Neural progenitor cell (in vitro differentiated cells): Measurements from ENCODE around the gene PLD6. TPM values are rescaled to one million over a fixed set of nuclear protein-coding genes. Genes with fewer than 3 reads are reported as not detected.

ENCODE experiments used
- DNase-seq: peaks from one replicate; pipeline ENCODE4 v3.0.0-alpha.2; 2016; ENCODE audit warnings: low spot score
- H2AFZ ChIP-seq: fragments of 200-600 bp; sonication (generic); replicated peaks from 2 replicates; pipeline ENCODE4 v1.6.1; 2016; ENCODE audit warnings: antibody characterized with exemption
- H3F3A ChIP-seq: fragments of 200-600 bp; sonication (generic); 2 replicates; pipeline ENCODE4 v1.6.1; 2016; ENCODE audit warnings: antibody characterized with exemption, low read depth
- H3K27ac ChIP-seq: fragments of 200-600 bp; sonication (generic); 2 replicates; pipeline ENCODE4 v1.5.1; 2016; ENCODE audit warnings: mild to moderate bottlenecking
- H3K27me3 ChIP-seq: fragments of 200-600 bp; sonication (generic); 2 replicates; pipeline ENCODE4 v1.6.1; 2016; ENCODE audit warnings: mild to moderate bottlenecking, moderate library complexity
- H3K36me3 ChIP-seq: fragments of 200-600 bp; sonication (generic); 2 replicates; pipeline ENCODE4 v1.5.1; 2016
- H3K4me1 ChIP-seq: fragments of 200-600 bp; sonication (generic); 2 replicates; pipeline ENCODE4 v1.6.1; 2016; ENCODE audit warnings: mixed run types
- H3K4me2 ChIP-seq: fragments of 200-600 bp; sonication (generic); 2 replicates; pipeline ENCODE4 v1.6.1; 2016
- H3K4me3 ChIP-seq: fragments of 200-600 bp; sonication (generic); 2 replicates; pipeline ENCODE4 v1.5.1; 2016
- H3K79me2 ChIP-seq: fragments of 200-600 bp; sonication (generic); 2 replicates; pipeline ENCODE4 v1.6.1; 2016; ENCODE audit warnings: low read depth
- H3K9ac ChIP-seq: fragments of 200-600 bp; sonication (generic); 2 replicates; pipeline ENCODE4 v1.6.1; 2016
- H3K9me3 ChIP-seq: fragments of 200-600 bp; sonication (generic); 2 replicates; pipeline ENCODE4 v1.5.1; 2016; ENCODE audit warnings: low read depth
- H4K20me1 ChIP-seq: fragments of 200-600 bp; sonication (generic); 2 replicates; pipeline ENCODE4 v1.6.1; 2016; ENCODE audit warnings: low read depth
- H3K27ac Mint-ChIP-seq: 3 replicates; pipeline ENCODE4 v1.8.0; 2021; ENCODE audit warnings: mixed read lengths
- H3K27me3 Mint-ChIP-seq: 2 replicates; pipeline ENCODE4 v1.8.0; 2022; ENCODE audit warnings: low read depth, mild to moderate bottlenecking, inconsistent platforms, moderate library complexity, mixed read lengths; ENCODE audit not compliant: insufficient read depth
- H3K36me3 Mint-ChIP-seq: 3 replicates; pipeline ENCODE4 v1.8.0; 2021; ENCODE audit warnings: mixed read lengths
- H3K4me1 Mint-ChIP-seq: 3 replicates; pipeline ENCODE4 v1.8.0; 2021; ENCODE audit warnings: mixed read lengths
- H3K4me3 Mint-ChIP-seq: 3 replicates; pipeline ENCODE4 v1.8.0; 2021; ENCODE audit warnings: mild to moderate bottlenecking, moderate library complexity, mixed read lengths
- H3K9me3 Mint-ChIP-seq: 3 replicates; pipeline ENCODE4 v1.8.0; 2020; ENCODE audit warnings: mixed read lengths
- CTCF ChIP-seq: fragments of 200-600 bp; sonication (generic); IDR thresholded peaks from 2 replicates; pipeline ENCODE4 v1.5.1; 2017; ENCODE audit warnings: antibody characterized with exemption, mild to moderate bottlenecking
- EZH2 ChIP-seq: fragments of 200-600 bp; sonication (generic); IDR thresholded peaks from 2 replicates; pipeline ENCODE4 v1.6.1; 2017; ENCODE audit warnings: antibody characterized with exemption, mild to moderate bottlenecking, moderate library complexity
- EZH2phosphoT487 ChIP-seq: fragments of 200-600 bp; sonication (generic); IDR thresholded peaks from 2 replicates; pipeline ENCODE4 v1.6.1; 2017; ENCODE audit warnings: antibody characterized with exemption
- small RNA-seq: library from RNA; depleted of rRNA; stranded (forward); fragments of <200 nt; gene quantifications from one replicate; pipeline ENCODE3, GENCODE V24; 2015
- total RNA-seq: library from RNA; depleted of rRNA; stranded (reverse); fragments of >200 nt; gene quantifications from 2 replicates; pipeline ENCODE4 v1.2.3, GENCODE V29; 2015; ENCODE audit warnings: low replicate concordance

Gene PLD6
- total RNA-seq, 1 donor from 2014 or later, result 1.2 TPM

DNA sequence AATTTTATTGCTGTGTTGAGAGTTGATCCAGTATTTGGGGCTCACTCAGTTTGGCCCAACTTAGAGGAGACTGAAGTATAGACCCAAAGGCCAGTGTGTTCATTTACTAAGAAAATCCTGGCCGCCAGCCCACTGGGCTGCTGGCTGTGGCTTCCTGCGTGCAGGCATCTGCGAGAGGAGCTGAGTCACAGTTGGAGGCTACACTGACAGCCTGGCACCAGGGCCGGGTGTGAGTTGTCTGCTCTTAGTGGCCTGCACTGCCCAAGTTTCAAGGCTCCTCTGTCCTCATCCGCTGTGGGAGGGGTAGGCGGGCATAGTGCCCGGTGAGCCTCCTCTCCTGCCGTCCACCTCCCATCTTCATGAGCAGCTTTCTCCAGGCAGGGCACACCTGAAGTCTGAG is 54.2 kb downstream of the PLD6 start:
- no peak for DNase-seq
- Mint-ChIP-seq H3K36me3 (peaks cover 44% of the 10 kb centered on the region), H3K4me3 (no peak overlapping the region), H3K27ac (no peak overlapping the region), H3K9me3 (no peaks in the 10 kb centered on the region), H3K27me3 (peaks cover 4% of the 10 kb centered on the region), H3K4me1 (no peaks in the 10 kb centered on the region)
- Histone ChIP-seq H3K79me2 (no peaks in the 10 kb centered on the region), H3K4me1 (no peaks in the 10 kb centered on the region), H3K27ac (no peak overlapping the region), H2AFZ (no peak overlapping the region), H4K20me1 (no peaks in the 10 kb centered on the region), H3K27me3 (no peaks in the 10 kb centered on the region), H3F3A (no peaks in the 10 kb centered on the region), H3K4me2 (no peak overlapping the region), H3K36me3 (no peaks in the 10 kb centered on the region), H3K9me3 (no peaks in the 10 kb centered on the region), H3K9ac (no peak overlapping the region), H3K4me3 (no peak overlapping the region)
- TF ChIP-seq EZH2, result no peak
- no peak for TF ChIP-seq EZH2phosphoT487
- no peak for TF ChIP-seq CTCF

- Mint-ChIP-seq H3K27me3 (peaks cover 6% of the 10 kb centered on the region), H3K4me1 (no peaks in the 10 kb centered on the region), H3K4me3 (no peak overlapping the region), H3K36me3 (peaks cover 44% of the 10 kb centered on the region), H3K9me3 (no peaks in the 10 kb centered on the region), H3K27ac (no peak overlapping the region)
- no peaks in the 10 kb centered on the region for H3K79me2 ChIP-seq
- no peak overlapping the region for H3K4me2 ChIP-seq
- no peaks in the 10 kb centered on the region for H3K9me3 ChIP-seq
- H4K20me1 ChIP-seq, result no peaks in the 10 kb centered on the region
- no peak overlapping the region for H3K9ac ChIP-seq
- H3K4me1 ChIP-seq, result no peaks in the 10 kb centered on the region
- TF ChIP-seq EZH2, result no peak
- no peak for TF ChIP-seq EZH2phosphoT487
- TF ChIP-seq CTCF, result no peak
- H2AFZ ChIP-seq, result no peak overlapping the region
- no peaks in the 10 kb centered on the region for H3K36me3 ChIP-seq
- no peaks in the 10 kb centered on the region for H3K27me3 ChIP-seq
- no peak for DNase-seq
- H3K27ac ChIP-seq, result no peak overlapping the region
- H3F3A ChIP-seq, result no peaks in the 10 kb centered on the region
- H3K4me3 ChIP-seq, result no peak overlapping the region
Measured at GRCh38 chr17:17151541-17151940, 54.6 kb downstream of the PLD6 start.

- no peak overlapping the region for H3K27ac Mint-ChIP-seq
- H3K27me3 Mint-ChIP-seq, result peaks cover 6% of the 10 kb centered on the region
- no peak overlapping the region for H3K27ac ChIP-seq
- H3F3A ChIP-seq, result no peaks in the 10 kb centered on the region
- H3K79me2 ChIP-seq, result no peaks in the 10 kb centered on the region
- no peaks in the 10 kb centered on the region for H3K9me3 Mint-ChIP-seq
- no peak overlapping the region for H2AFZ ChIP-seq
- no peak for TF ChIP-seq EZH2phosphoT487
- no peak for TF ChIP-seq CTCF
- no peak for TF ChIP-seq EZH2
- H3K4me1 ChIP-seq, result no peaks in the 10 kb centered on the region
- H3K36me3 Mint-ChIP-seq, result peaks cover 45% of the 10 kb centered on the region
- H3K4me1 Mint-ChIP-seq, result no peaks in the 10 kb centered on the region
- no peaks in the 10 kb centered on the region for H4K20me1 ChIP-seq
- H3K9me3 ChIP-seq, result no peaks in the 10 kb centered on the region
- no peaks in the 10 kb centered on the region for H3K36me3 ChIP-seq
- no peak for DNase-seq
- no peak overlapping the region for H3K9ac ChIP-seq
- H3K4me2 ChIP-seq, result no peak overlapping the region
- no peak overlapping the region for H3K4me3 ChIP-seq
- H3K27me3 ChIP-seq, result no peaks in the 10 kb centered on the region
- H3K4me3 Mint-ChIP-seq, result no peak overlapping the region
Measured at GRCh38 chr17:17151055-17151454, 55.1 kb downstream of the PLD6 start.

Small RNA genes within 50 kb of the gene (small RNA-seq; reads per million reads assigned to genes)
- not detected for gene RNU6-767P

Other genes starting within 250 kb of the PLD6 start
- not detected in 2 replicates for gene TNFRSF13B, start 234.2 kb downstream of the PLD6 start, total RNA-seq
- gene MPRIP, start 163.9 kb downstream of the PLD6 start, total RNA-seq, result 42.1 and 65.0 TPM in 2 replicates
- 16.3 and 30.1 TPM in 2 replicates for gene FLCN, start 30.8 kb upstream of the PLD6 start, total RNA-seq
- 99.8 and 113 TPM in 2 replicates for gene COPS3, start 74.9 kb upstream of the PLD6 start, total RNA-seq
- gene NT5M, start 97.0 kb upstream of the PLD6 start, total RNA-seq, result 4.1 and 9.0 TPM in 2 replicates